ENCODE results near the gene ZNF740. TPM values are rescaled to one million over a fixed set of nuclear protein-coding genes. Genes with fewer than 3 reads are reported as not detected.

Gene ZNF740
- total and polyA plus RNA-seq, 2 of the 4 experiments (the other 2 are of a cell fraction): 13.1 to 14.0 TPM

- Histone ChIP-seq H3K56ac (ENCODE audit: extremely low read depth, insufficient read depth, low read length) (no peak overlapping the region), H3K27me3 (ENCODE audit: control insufficient read depth, insufficient read depth, low read length) (no peaks in the 10 kb centered on the region), H3K36me3 (ENCODE audit: control insufficient read depth, insufficient read depth, low read length) (peaks cover 22% of the 10 kb centered on the region), H3K4me3 (ENCODE audit: insufficient read depth, low read depth, low read length) (no peak overlapping the region), H4K91ac (ENCODE audit: insufficient read depth, low read depth, low read length) (no peak overlapping the region; the same call in 1 of the 2 replicates), H4K20me1 (ENCODE audit: insufficient read depth, low read length) (no peaks in the 10 kb centered on the region), H3K9me1 (ENCODE audit: insufficient read depth, low read length) (peaks cover 22% of the 10 kb centered on the region), H2BK15ac (ENCODE audit: low read depth, low read length) (no peak overlapping the region; the same call in 2 of the 3 replicates), H3K14ac (replicated peaks; ENCODE audit: low read depth, low read length) (peak overlapping the region; percentile 67; the same call in 1 of the 2 replicates), H3K9ac (ENCODE audit: low read depth, low read length) (no peak overlapping the region; the same call in 1 of the 2 replicates), H3K79me1 (ENCODE audit: low read depth in 1 of 2, low read length in 2 of 2) (peaks cover 0 to 24% of the 10 kb centered on the region in 2 experiments; a peak in 2 of 4 replicates), H3K4me2 (ENCODE audit: low read depth, low read length) (no peak overlapping the region), H2AFZ (replicated peaks; ENCODE audit: low read length, poor library complexity) (peak overlapping the region; percentile 75), H2BK20ac (ENCODE audit: low read depth, low read length) (no peak overlapping the region), H3K4me1 (ENCODE audit: control insufficient read depth, insufficient read depth, low read length) (peaks cover 19% of the 10 kb centered on the region), H4K5ac (ENCODE audit: low read depth, low read length) (no peak overlapping the region), H2AK9ac (replicated peaks; ENCODE audit: low read depth, low read length, poor library complexity) (peak overlapping the region; percentile 78), H3K23ac (ENCODE audit: low read depth, low read length) (no peak overlapping the region), H2BK120ac (ENCODE audit: low read depth, low read length) (no peak overlapping the region), H3K18ac (ENCODE audit: low read depth, low read length) (no peak overlapping the region), H3K4ac (ENCODE audit: low read depth, low read length) (0 out of 2 replicates have a peak overlapping the region, but pooled peaks have one; percentile 50), H3K27ac (ENCODE audit: insufficient read depth, low read length) (no peak overlapping the region), H3K9me3 (ENCODE audit: control insufficient read depth, insufficient read depth, low read length) (no peaks in the 10 kb centered on the region), H2BK5ac (ENCODE audit: low read depth, low read length, poor library complexity, severe bottlenecking) (no peak overlapping the region), H4K8ac (ENCODE audit: low read depth in 2 of 2, low read length in 2 of 2) (no peak overlapping the region), H2AK5ac (ENCODE audit: low read depth, low read length) (peak overlapping the region; percentile 38)
- TF ChIP-seq MAZ (IDR thresholded peaks at IDR 0.05; ENCODE audit: borderline replicate concordance, low read depth, low read length): no peak
- no peak for TF ChIP-seq BHLHE40 (IDR thresholded peaks at IDR 0.05; ENCODE audit: low read depth, low read length)
- TF ChIP-seq CHD1 (IDR thresholded peaks at IDR 0.05; ENCODE audit: low read depth, low read length): no peak
- no peak for TF ChIP-seq RCOR1 (IDR thresholded peaks at IDR 0.05; ENCODE audit: insufficient replicate concordance, low read length)
- no peak for TF ChIP-seq MAFK (IDR thresholded peaks at IDR 0.05; ENCODE audit: low read depth, low read length)
- TF ChIP-seq MXI1 (IDR thresholded peaks at IDR 0.05; ENCODE audit: borderline replicate concordance, low read depth, low read length): no peak
- TF ChIP-seq RFX5 (IDR thresholded peaks at IDR 0.05; ENCODE audit: low read depth, low read length): no peak
- TF ChIP-seq SMC3 (IDR thresholded peaks at IDR 0.05; ENCODE audit: low read depth, low read length): no peak
- no peak for TF ChIP-seq CTCF (conservative IDR thresholded peaks at IDR 0.05; ENCODE audit: low read depth, low read length)
- DNase-seq: no peak
- dilution Hi-C loops (cut with HindIII; ENCODE audit: low sequenced_read_pairs, unreplicated experiment): no loop called here
- ChIA-PET POLR2A (ENCODE audit: unreplicated experiment) (no interaction called here), CTCF (no interaction called here)
- in situ Hi-C loops (cut with MboI; ENCODE audit: low sequenced_read_pairs): no loop called here
- no CpG with 5 or more reads among the region's 14 CpGs for WGBS, 2 experiments (ENCODE audit: extremely low coverage in 2 of 2, insufficient read length in 1 of 2)
- BruUV-seq (replicated peaks): no TSS peak
- intact Hi-C loops (cut with micrococcal nuclease): no loop called here
- no peak for ATAC-seq (ENCODE audit: low read depth)
These were observed 9.4 kb upstream of the ZNF740 start for GRCh38 chr12:53170876-53171724.
